Large intestine (tissue), 3 donors: ENCODE data around the gene POLD3. TPM values are rescaled to one million over a fixed set of nuclear protein-coding genes. Genes with fewer than 3 reads are reported as not detected.
"Not testable (repeated sequence)": the region's sequence is repeated elsewhere in the genome, so short reads cannot be mapped to it uniquely, and the experiment has no call there.

Experiments
- DNase-seq, 2 donors: peaks; one replicate each; pipeline versions ENCODE4 v3.0.0 to v3.0.0-alpha.2; 2013
- H3K27ac ChIP-seq: one replicate; pipeline ENCODE4 v1.5.1; 2013; ENCODE audit warnings: low read length
- H3K27me3 ChIP-seq: 2 replicates; pipeline ENCODE4 v1.6.1; 2013; ENCODE audit warnings: low read length; ENCODE audit not compliant: control insufficient read depth, insufficient read depth
- H3K36me3 ChIP-seq: 2 replicates; pipeline ENCODE4 v1.6.1; 2013; ENCODE audit warnings: low read length; ENCODE audit not compliant: control insufficient read depth, insufficient read depth
- H3K4me1 ChIP-seq: one replicate; pipeline ENCODE4 v1.6.1; 2013; ENCODE audit warnings: low read length; ENCODE audit not compliant: control insufficient read depth, insufficient read depth
- H3K4me3 ChIP-seq: one replicate; pipeline ENCODE4 v1.5.1; 2013; ENCODE audit warnings: low read length
- H3K9me3 ChIP-seq: one replicate; pipeline ENCODE4 v1.6.1; 2013; ENCODE audit warnings: mild to moderate bottlenecking, low read depth, low read length, moderate library complexity; ENCODE audit not compliant: control insufficient read depth
- WGBS: methylation state at CpG from one replicate; pipeline ENCODE4 v1.1.5; 2013; ENCODE audit warnings: low lambda C conversion rate; ENCODE audit not compliant: insufficient coverage; 5-methylcytosine and 5-hydroxymethylcytosine counted together
- polyA plus RNA-seq: library from polyadenylated mRNA; unstranded; fragments of 120-200 nt; gene quantifications from one replicate; pipeline ENCODE4 v1.2.1, GENCODE V29; 2013

Gene POLD3
- polyA plus RNA-seq, 1 donor = 16.9 TPM

GRCh38 chr11:74581954-74582547, 10.3 kb upstream of the POLD3 start:
- H3K27ac ChIP-seq = peak overlapping the region; percentile 35
- no peaks in the 10 kb centered on the region for H3K36me3 ChIP-seq
- DNase-seq = peak; percentile 67 to 86
- H3K4me1 ChIP-seq = peaks cover 6% of the 10 kb centered on the region
- H3K4me3 ChIP-seq = no peak overlapping the region
- no peaks in the 10 kb centered on the region for H3K27me3 ChIP-seq
- H3K9me3 ChIP-seq = no peaks in the 10 kb centered on the region
- 60% methylated on average over 1 of the region's 4 CpGs for WGBS

DNA sequence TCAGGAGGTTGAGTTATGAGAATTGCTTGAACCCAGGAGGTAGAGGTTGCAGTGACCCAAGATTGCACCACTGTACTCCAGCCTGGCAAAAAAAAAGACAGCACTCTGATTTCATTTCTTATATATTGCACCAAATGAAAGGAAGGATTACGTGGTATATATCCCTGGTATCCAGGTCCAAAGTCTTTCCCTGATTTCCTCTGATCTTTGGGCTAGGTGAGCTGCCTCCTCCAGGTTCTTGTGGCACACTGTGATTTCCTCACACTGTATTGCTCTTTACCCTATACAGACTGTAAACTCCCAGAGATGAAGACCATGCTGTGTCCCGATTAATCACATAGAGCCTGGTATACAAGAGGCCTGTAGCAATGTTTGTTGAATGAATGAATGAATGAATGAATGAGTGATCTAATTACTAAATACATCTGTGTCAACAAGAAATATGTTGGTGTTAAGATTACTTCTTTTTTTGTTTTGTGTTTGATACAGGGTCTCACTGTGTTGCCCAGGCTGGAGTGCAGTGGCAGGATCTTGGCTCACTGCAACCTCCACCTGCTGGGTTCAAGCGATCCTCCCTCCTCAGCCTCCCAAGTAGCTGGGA, 9.3 kb upstream of the POLD3 start:
- no peaks in the 10 kb centered on the region for H3K27me3 ChIP-seq
- H3K36me3 ChIP-seq = no peaks in the 10 kb centered on the region
- H3K27ac ChIP-seq = no peak overlapping the region
- H3K4me1 ChIP-seq = peaks cover 6% of the 10 kb centered on the region
- no CpG with 5 or more reads among the region's 3 CpGs for WGBS
- H3K4me3 ChIP-seq = no peak overlapping the region
- DNase-seq = peak; percentile 33 to 72
- H3K9me3 ChIP-seq = no peaks in the 10 kb centered on the region

GRCh38 chr11:74590492-74590891, 1.9 kb upstream of the POLD3 start:
- not testable (repeated sequence) for DNase-seq, H3K4me3 ChIP-seq, H3K27ac ChIP-seq, H3K4me1 ChIP-seq, H3K27me3 ChIP-seq, H3K9me3 ChIP-seq, H3K36me3 ChIP-seq
- WGBS = no CpG with 5 or more reads among the region's 7 CpGs

DNA sequence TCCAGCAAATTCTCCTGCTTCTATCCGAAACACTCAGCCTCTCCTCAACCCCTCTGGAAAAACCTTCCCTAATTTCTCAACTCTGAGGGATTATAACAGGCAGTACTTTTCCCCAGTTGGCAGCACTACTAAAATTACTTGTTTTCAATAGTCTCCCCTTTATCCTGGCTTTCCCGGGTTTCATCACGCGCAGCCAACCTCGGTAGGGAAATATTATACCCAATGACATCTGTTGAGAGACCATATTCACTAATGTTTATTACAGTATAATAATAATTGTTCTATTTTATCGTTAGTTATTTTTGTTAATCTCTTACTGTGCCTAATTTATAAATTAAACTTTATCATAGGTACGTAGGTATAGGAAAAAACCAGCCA, 330 bp upstream of the POLD3 start:
- peak overlapping the region; percentile 95 for H3K4me3 ChIP-seq
- peaks cover 4% of the 10 kb centered on the region for H3K36me3 ChIP-seq
- no peaks in the 10 kb centered on the region for H3K4me1 ChIP-seq
- peak overlapping the region; percentile 18 for H3K27ac ChIP-seq
- no peaks in the 10 kb centered on the region for H3K27me3 ChIP-seq
- DNase-seq = no peak
- H3K9me3 ChIP-seq = no peaks in the 10 kb centered on the region
- no CpG with 5 or more reads among the region's 7 CpGs for WGBS

GRCh38 chr11:74593463-74593862, 1.1 kb downstream of the POLD3 start:
- no CpG with 5 or more reads among the region's 1 CpG for WGBS
- Histone ChIP-seq H3K4me3 (peak overlapping the region; percentile 95), H3K27ac (no peak overlapping the region), H3K9me3 (no peaks in the 10 kb centered on the region), H3K36me3 (peaks cover 12% of the 10 kb centered on the region), H3K4me1 (no peaks in the 10 kb centered on the region), H3K27me3 (no peaks in the 10 kb centered on the region)
- no peak for DNase-seq

DNA sequence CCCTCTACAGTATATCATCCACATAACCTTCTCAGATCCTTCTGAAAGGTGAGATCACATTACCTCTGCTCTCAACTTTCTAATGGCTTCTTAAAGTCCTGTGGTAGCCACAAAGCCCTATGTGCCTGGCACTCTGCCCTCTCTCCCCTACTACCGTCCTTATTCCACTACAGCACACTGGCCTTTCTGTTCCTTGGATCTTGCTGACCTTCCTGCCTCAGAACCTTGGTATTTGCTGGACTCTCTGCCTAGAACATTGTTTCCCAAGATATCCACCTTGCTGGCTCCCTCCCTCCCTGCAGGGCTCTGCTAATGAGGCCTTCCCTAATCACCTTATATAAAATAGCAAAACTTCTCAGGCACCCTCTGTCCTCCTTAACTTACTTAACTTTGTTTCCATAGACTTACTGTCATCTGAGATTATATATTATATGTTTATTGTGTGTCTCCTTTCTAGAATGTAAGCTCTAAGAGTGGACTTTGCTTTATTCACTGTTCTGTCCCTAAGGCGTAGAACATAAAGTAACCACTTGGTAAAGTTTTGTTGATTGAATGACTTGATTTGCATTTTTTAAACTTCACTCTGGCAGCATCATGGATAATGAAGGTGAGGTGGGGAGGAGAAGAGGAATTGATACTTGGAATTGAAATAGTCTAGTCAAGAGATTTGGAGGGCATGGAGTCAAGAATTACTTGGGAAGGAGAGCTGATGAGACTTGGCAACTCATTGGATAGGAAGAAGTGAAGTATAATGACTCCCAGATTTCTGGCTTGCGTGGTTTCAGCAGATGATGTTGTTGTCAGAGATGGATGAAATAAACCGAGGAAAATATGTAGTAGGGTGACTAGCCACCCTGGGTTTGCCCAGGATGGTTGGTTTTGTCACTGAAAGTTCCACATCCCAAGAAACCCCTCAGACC, 10.5 kb downstream of the POLD3 start:
- H3K4me3 ChIP-seq = no peak overlapping the region
- no peak for DNase-seq
- WGBS = 77% methylated on average over 3 of the region's 4 CpGs
- no peaks in the 10 kb centered on the region for H3K27me3 ChIP-seq
- H3K4me1 ChIP-seq = peaks cover 11% of the 10 kb centered on the region
- H3K9me3 ChIP-seq = no peaks in the 10 kb centered on the region
- H3K27ac ChIP-seq = no peak overlapping the region
- peaks cover 10% of the 10 kb centered on the region for H3K36me3 ChIP-seq

GRCh38 chr11:74603845-74604244, 11.5 kb downstream of the POLD3 start:
- H3K9me3 ChIP-seq = no peaks in the 10 kb centered on the region
- H3K27me3 ChIP-seq = no peaks in the 10 kb centered on the region
- no CpG with 5 or more reads among the region's 1 CpG for WGBS
- no peak overlapping the region for H3K27ac ChIP-seq
- H3K4me3 ChIP-seq = no peak overlapping the region
- no peak for DNase-seq
- peaks cover 5% of the 10 kb centered on the region for H3K36me3 ChIP-seq
- peaks cover 11% of the 10 kb centered on the region for H3K4me1 ChIP-seq

- H3K27ac ChIP-seq = no peak overlapping the region
- H3K4me3 ChIP-seq = no peak overlapping the region
- peaks cover 11% of the 10 kb centered on the region for H3K4me1 ChIP-seq
- no peak for DNase-seq
- peaks cover 3% of the 10 kb centered on the region for H3K36me3 ChIP-seq
- H3K27me3 ChIP-seq = no peaks in the 10 kb centered on the region
- H3K9me3 ChIP-seq = no peaks in the 10 kb centered on the region
Observed at GRCh38 chr11:74604311-74604710, 11.9 kb downstream of the POLD3 start.

DNA sequence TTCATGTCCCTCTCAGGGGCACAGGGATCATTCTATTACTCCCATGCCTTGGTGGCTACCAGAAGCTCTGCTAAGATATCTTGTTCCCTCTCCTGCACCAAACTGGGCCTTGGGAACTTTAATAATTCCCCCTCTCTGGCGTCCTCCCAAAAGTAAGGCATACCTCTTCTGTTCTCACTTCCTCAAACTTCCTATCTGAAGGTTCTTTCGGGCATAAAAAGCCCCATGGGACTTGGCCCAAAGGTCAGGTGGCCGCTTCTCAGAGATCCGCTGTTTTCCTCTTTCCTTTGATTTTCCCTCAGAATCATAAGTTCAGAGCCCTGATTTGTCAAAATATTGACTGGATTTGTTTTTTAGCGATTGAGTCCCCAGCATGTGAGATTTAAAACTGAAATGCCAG, 13.0 kb downstream of the POLD3 start:
- Histone ChIP-seq H3K4me3 (no peak overlapping the region), H3K27me3 (no peaks in the 10 kb centered on the region), H3K27ac (no peak overlapping the region), H3K9me3 (no peaks in the 10 kb centered on the region), H3K4me1 (peaks cover 11% of the 10 kb centered on the region), H3K36me3 (peaks cover 3% of the 10 kb centered on the region)
- no CpG with 5 or more reads among the region's 5 CpGs for WGBS
- DNase-seq = no peak

DNA sequence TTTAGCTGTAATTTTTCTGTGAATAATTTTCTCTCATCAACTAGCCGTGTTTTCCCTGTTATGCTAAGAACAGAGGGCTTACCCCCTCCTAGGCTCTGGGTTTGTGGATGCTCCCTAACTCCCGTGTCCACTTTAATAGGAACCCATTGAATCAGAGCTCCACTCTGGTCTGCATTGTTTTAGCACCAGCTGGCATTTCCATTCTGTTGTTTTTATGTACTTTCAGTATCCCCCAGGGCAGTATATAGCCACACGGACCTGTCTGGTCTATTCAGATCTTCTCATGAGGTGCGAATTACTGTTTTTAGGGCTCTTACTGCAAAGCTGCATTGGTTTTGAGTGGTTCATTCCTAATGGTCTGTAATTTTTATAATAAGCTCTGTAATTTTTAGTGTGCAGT, 16.0 kb downstream of the POLD3 start:
- no peaks in the 10 kb centered on the region for H3K27me3 ChIP-seq
- no peak overlapping the region for H3K4me3 ChIP-seq
- H3K4me1 ChIP-seq = peaks cover 11% of the 10 kb centered on the region
- H3K27ac ChIP-seq = no peak overlapping the region
- no peak for DNase-seq
- H3K36me3 ChIP-seq = peaks cover 21% of the 10 kb centered on the region
- WGBS = 90% methylated on average over 2 of the region's 4 CpGs
- H3K9me3 ChIP-seq = no peaks in the 10 kb centered on the region
